A673 (cell line): ENCODE data around the gene ARSI. TPM values are rescaled to one million over a fixed set of nuclear protein-coding genes. Genes with fewer than 3 reads are reported as not detected.

Experiments used
- BruUV-seq: library from RNA; stranded (reverse); fragments of 400-500 nt; replicated peaks from 2 replicates; lab custom pipeline; 2021; lab: Mats Ljungman, UMichigan
- CTCF ChIA-PET: fragments of 300-600 bp; sonication (Branson Sonifier 250); formaldehyde crosslinking; loops from one replicate; lab custom pipeline; 2022; ENCODE audit warnings: antibody characterized with exemption; lab: Charles Lee
- POLR2A ChIA-PET: fragments of 300-600 bp; sonication (Branson Sonifier 250); formaldehyde crosslinking; loops from one replicate; lab custom pipeline; 2022; ENCODE audit warnings: antibody characterized with exemption; ENCODE audit not compliant: low non-redundant PET; lab: Charles Lee
- DNase-seq: peaks from one replicate; pipeline ENCODE4 v3.0.0-alpha.2; 2015; ENCODE audit warnings: low spot score
- H3K27ac ChIP-seq: fragments of 200-600 bp; sonication (generic); 2 replicates; pipeline ENCODE4 v1.5.1; 2016; ENCODE audit warnings: mixed run types, low read depth, mild to moderate bottlenecking, mixed read lengths, antibody characterized with exemption, low read length; ENCODE audit not compliant: poor library complexity, severe bottlenecking
- H3K27me3 ChIP-seq: fragments of 200-600 bp; sonication (generic); replicated peaks from 2 replicates; pipeline ENCODE4 v1.6.1; 2017; ENCODE audit warnings: mixed run types, low read depth, mild to moderate bottlenecking, mixed read lengths, antibody characterized with exemption, low read length; ENCODE audit not compliant: insufficient read depth, poor library complexity
- H3K36me3 ChIP-seq: fragments of 200-600 bp; sonication (generic); 2 replicates; pipeline ENCODE4 v1.6.1; 2016; ENCODE audit warnings: mixed run types, mild to moderate bottlenecking, mixed read lengths, antibody characterized with exemption, low read length; ENCODE audit not compliant: insufficient read depth, poor library complexity, severe bottlenecking
- H3K4me1 ChIP-seq: fragments of 200-600 bp; sonication (generic); 2 replicates; pipeline ENCODE4 v1.6.1; 2017; ENCODE audit warnings: mixed run types, mild to moderate bottlenecking, mixed read lengths, antibody characterized with exemption, low read length; ENCODE audit not compliant: insufficient read depth, poor library complexity, severe bottlenecking
- H3K4me3 ChIP-seq: fragments of 200-600 bp; sonication (generic); 2 replicates; pipeline ENCODE4 v1.5.1; 2016; ENCODE audit warnings: low read depth, mixed run types, mild to moderate bottlenecking, mixed read lengths, low read length; ENCODE audit not compliant: poor library complexity, severe bottlenecking
- H3K9me3 ChIP-seq: fragments of 200-600 bp; sonication (generic); 2 replicates; pipeline ENCODE4 v1.6.1; 2016; ENCODE audit warnings: mixed run types, low read depth, mild to moderate bottlenecking, mixed read lengths, antibody characterized with exemption, low read length; ENCODE audit not compliant: poor library complexity, severe bottlenecking
- CTCF ChIP-seq: fragments of 300-800, 200-600 bp; sonication (generic); conservative IDR thresholded peaks from 2 replicates; pipeline ENCODE4 v1.5.1; 2017; ENCODE audit warnings: low read depth, mild to moderate bottlenecking, antibody characterized with exemption, low read length, moderate library complexity, mixed read lengths
- EZH2 ChIP-seq: fragments of 200-600 bp; sonication (generic); IDR thresholded peaks from 2 replicates; pipeline ENCODE4 v1.6.1; 2017; ENCODE audit warnings: borderline replicate concordance, low read depth, mild to moderate bottlenecking, mixed read lengths, antibody characterized with exemption, low read length; ENCODE audit not compliant: poor library complexity, severe bottlenecking
- intact Hi-C: fragments of 100-400 bp; cut with micrococcal nuclease; formaldehyde crosslinking; loops from one replicate; pipeline ENCODE4 v1.10.0; 2022; ENCODE audit not compliant: unreplicated experiment
- total RNA-seq: library from RNA; stranded (reverse); gene quantifications from 2 replicates; pipeline ENCODE4 v1.2.3, GENCODE V29; 2021

The ARSI gene
- total RNA-seq, 1 experiment from 2014 or later, result 0.30 TPM

GRCh38 chr5:150335778-150336177 lies 33.1 kb upstream of the ARSI start:
- H3K36me3 ChIP-seq, result no peaks in the 10 kb centered on the region
- no peaks in the 10 kb centered on the region for H3K4me1 ChIP-seq
- H3K9me3 ChIP-seq, result no peaks in the 10 kb centered on the region
- intact Hi-C loops, result no loop called here
- TF ChIP-seq EZH2, result no peak
- no peak for TF ChIP-seq CTCF
- no peaks in the 10 kb centered on the region for H3K27me3 ChIP-seq
- BruUV-seq, result no TSS peak
- H3K4me3 ChIP-seq, result no peak overlapping the region
- no peak overlapping the region for H3K27ac ChIP-seq
- POLR2A ChIA-PET, result no interaction called here
- CTCF ChIA-PET, result no interaction called here
- DNase-seq, result no peak

GRCh38 chr5:150333400-150333799 lies 30.7 kb upstream of the ARSI start:
- no peaks in the 10 kb centered on the region for H3K4me1 ChIP-seq
- DNase-seq, result no peak
- no peaks in the 10 kb centered on the region for H3K36me3 ChIP-seq
- CTCF ChIA-PET, result no interaction called here
- POLR2A ChIA-PET, result no interaction called here
- H3K9me3 ChIP-seq, result no peaks in the 10 kb centered on the region
- H3K27ac ChIP-seq, result no peak overlapping the region
- no TSS peak for BruUV-seq
- no peak for TF ChIP-seq EZH2
- no peak for TF ChIP-seq CTCF
- intact Hi-C loops, result no loop called here
- H3K27me3 ChIP-seq, result no peaks in the 10 kb centered on the region
- no peak overlapping the region for H3K4me3 ChIP-seq

GRCh38 chr5:150329881-150330876 lies 27.5 kb upstream of the ARSI start:
- POLR2A ChIA-PET, result no interaction called here
- no TSS peak for BruUV-seq
- no peak for TF ChIP-seq CTCF
- TF ChIP-seq EZH2, result no peak
- H3K36me3 ChIP-seq, result no peaks in the 10 kb centered on the region
- no peaks in the 10 kb centered on the region for H3K4me1 ChIP-seq
- H3K27ac ChIP-seq, result no peak overlapping the region
- H3K27me3 ChIP-seq, result no peaks in the 10 kb centered on the region
- no peak for DNase-seq
- H3K4me3 ChIP-seq, result no peak overlapping the region
- no peaks in the 10 kb centered on the region for H3K9me3 ChIP-seq
- intact Hi-C loops, result no loop called here
- CTCF ChIA-PET, result no interaction called here
